HT1080 (cell line): ENCODE data around the gene FOXP3. TPM values are rescaled to one million over a fixed set of nuclear protein-coding genes. Genes with fewer than 3 reads are reported as not detected.
A peak's percentile ranks its signal among the peaks of the same experiment; 100 is the strongest.

Source experiments
- DNase-seq: peaks from one replicate; pipeline ENCODE4 v3.0.0-alpha.2; 2015; ENCODE audit warnings: low read depth
- total RNA-seq: library from RNA; depleted of rRNA; stranded (reverse); fragments of >200 nt; shearing (Covaris generic); gene quantifications from 2 replicates; pipeline ENCODE4 v1.2.3, GENCODE V29; 2014

FOXP3 gene
- total RNA-seq, 1 experiment from 2014 or later = not detected

DNA sequence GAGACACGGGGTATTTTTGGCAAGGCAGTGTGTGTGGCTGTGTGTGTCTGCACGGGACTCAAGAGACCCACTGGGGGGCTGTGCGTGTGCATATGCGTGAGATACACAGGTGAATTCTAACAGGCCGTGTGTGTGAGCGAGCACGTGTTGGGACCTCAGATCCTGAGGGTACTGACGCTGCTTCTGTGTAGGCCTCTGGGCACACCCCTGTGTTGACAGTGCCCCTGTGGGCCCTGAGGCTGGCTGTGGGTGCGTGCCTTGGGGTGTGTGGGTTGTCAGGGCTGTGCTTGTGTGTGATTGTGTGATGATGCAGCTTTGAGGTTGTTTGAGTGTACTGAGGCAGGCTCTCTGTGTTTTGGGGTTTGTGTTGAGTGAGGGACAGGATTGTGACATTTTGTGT lies 13.9 kb downstream of the FOXP3 start:
- DNase-seq = no peak

DNA sequence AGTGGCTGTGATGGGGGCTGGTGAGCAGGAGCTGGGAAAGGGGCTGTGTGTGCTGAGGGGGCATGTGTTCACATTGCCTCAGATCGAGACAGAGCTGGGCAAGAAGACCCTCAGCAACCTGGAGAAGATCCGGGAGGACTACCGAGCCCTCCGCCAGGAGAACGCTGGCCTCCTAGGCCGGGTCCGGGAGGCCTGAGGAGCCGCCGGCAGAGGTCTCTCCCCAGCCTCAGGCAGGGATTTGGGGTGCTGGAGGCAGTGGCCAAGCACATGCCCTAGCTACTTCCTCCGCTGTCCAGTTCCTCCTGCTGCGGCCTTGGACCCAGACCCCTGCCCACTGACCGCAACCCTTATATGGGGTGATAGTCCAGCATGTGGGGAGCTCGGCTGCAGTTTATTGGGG lies 14.4 kb downstream of the FOXP3 start:
- DNase-seq = no peak

DNA sequence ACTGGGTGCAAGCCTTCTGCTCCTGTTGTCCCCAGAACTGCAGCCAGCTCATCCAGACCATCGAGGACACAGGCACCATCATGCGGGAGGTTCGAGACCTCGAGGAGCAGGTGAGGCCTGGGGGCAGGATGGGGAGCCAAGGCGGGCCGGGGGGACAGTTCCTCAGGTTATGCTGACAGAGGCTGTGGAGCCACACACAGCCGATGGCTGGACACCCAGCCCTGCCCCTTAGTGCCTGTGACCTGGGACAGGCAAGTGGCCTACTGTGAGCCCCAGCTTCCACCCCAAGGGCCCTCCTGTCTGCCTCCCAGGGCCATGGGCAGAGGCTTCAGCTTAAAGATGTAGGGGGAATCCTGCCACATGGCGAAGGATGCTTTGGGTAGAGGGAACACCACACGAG lies 14.9 kb downstream of the FOXP3 start:
- DNase-seq = no peak

DNA sequence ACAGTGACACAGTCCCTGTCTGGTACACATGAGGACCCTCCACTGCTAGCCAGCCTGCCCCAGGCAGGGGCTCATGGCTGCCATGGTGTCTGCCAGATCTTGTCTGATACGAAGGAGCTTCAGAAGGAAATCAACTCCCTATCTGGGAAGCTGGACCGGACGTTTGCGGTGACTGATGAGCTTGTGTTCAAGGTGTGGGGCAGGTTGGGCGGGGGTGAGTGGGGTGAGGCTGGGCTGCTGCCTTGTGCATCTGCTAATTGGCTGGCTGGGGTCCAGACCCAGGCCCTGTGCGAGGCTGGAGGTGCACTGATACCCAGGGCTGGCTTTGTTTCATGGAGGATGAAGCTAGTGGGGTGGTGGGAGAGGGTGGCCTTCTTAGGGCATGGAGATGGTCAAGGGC lies 15.4 kb downstream of the FOXP3 start:
- DNase-seq = no peak

DNA sequence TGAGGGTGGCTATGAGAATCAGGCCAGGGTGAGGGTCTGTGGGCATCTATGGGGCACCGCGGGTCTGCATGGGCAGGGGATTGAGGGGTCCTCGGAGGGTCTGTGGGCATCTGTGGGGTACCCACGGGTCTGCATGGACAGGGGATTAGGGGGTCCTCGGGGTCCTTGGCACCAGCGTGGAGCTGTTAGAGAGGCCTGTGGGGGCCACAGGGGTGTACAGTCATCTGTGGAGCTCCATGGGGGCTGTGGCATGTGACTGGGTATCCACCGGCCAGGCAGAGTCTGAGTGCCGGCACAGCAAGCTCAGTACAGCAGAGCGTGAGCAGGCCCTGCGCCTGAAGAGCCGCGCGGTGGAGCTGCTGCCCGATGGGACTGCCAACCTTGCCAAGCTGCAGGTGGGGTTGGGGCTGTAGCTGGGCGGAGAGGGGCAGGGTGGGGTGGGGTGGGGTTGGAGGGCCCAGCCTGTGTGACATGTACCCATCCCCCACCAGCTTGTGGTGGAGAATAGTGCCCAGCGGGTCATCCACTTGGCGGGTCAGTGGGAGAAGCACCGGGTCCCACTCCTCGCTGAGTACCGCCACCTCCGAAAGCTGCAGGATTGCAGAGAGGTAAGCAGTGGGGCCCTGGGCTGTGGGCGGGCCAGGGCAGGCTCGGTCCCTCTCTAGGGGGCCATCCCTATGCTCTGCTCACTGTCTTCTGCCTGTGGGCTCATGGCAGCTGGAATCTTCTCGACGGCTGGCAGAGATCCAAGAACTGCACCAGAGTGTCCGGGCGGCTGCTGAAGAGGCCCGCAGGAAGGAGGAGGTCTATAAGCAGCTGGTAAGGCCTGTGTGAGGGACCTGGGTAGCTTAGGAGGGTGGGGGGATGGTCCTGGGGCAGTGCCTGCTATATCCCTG lies 16.3 kb downstream of the FOXP3 start:
- DNase-seq = no peak

DNA sequence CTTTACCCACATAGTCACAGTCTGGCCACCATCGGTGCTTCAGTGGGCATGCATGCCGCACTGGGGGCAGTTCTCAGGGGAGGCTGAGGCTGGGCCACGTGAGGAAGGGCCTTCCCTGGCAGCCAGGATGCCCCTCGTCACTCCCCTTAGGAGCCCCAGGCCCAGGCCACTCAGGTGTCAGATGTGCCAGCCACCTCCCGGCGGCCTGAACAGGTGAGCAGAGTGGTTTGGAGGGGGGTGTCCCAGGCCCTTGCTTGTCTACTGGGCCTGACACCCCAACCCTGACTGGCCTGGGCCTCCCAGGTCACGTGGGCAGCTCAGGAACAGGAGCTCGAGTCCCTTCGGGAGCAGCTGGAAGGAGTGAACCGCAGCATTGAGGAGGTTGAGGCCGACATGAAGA lies 17.2 kb downstream of the FOXP3 start:
- DNase-seq = no peak

DNA sequence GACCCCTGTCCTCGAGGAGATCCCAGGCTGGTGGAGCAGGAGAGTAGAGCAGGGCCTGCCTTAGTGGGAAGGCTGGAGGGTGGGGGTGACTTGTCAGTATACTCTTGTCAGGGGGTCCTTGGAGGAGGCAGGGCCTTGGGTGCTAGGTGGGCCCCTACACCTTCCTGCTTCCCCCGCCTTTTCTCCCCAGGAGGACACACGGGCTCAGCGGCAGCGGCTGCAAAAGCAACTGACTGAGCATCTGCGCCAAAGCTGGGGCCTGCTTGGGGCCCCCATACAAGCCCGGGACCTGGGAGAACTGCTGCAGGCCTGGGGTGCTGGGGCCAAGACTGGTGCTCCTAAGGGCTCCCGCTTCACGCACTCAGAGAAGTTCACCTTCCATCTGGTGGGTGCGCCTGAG lies 18.0 kb downstream of the FOXP3 start:
- no peak for DNase-seq

DNA sequence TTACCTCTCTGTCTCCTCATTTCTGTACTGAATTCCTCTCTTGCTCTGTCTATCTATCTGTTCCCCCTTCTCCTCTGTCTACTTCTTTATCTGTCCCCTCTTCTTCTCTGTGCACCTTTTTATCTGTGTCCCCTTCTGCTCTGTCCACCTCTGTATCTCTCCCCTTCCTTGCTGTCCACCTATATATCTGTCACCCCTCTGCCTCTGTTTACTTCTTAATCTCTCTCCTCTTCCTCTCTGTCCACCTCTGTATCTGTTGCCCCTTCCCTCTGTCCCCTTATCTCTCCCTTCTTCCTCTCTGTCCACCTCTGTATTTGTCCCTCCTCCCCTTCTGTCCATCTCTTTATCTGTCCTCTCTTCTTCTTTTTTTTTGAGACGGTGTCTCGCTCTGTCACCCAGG lies 20.3 kb downstream of the FOXP3 start:
- no peak for DNase-seq

DNA sequence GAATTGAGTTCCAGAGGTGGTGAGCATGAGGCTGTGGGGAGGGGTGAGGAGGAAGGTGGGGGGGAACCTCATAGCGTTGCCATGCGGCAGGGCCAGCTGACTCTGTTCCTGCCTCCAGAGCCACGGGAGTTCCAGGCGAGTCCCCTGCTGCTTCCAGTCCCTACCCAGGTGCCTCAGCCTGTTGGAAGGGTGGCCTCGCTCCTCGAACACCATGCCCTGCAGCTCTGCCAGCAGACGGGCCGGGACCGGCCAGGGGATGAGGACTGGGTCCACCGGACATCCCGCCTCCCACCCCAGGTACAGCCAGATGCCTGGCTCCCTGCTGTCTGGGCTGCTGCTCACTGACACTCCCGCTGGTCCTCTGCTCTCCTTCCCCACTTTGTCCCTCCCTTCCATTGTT lies 21.3 kb downstream of the FOXP3 start:
- DNase-seq = no peak

DNA sequence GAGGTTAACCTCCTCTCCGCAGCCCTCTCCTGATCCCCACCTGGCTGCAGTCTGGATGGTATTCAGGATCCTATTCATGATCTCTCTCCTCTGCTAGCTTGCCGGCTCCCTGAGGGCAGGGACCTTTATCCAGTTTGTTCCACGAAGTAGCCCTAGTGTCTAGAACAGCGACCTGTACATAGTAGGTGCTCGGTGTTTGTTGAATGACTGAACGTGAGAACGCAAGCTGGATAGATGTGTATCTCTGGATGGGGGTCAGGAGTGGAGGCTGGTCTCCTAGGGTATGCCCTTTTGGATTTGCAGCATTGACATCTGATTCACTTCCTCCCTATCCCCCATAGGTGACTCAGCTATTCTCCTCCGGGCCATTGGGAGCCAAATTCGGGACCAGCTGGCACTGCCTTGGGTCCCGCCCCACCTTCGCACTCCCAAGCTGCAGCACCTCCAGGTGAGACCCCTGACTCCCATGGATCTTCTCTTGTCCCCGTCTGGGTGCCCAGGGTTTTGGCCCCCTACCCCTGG lies 21.9 kb downstream of the FOXP3 start:
- DNase-seq = peak; percentile 13

DNA sequence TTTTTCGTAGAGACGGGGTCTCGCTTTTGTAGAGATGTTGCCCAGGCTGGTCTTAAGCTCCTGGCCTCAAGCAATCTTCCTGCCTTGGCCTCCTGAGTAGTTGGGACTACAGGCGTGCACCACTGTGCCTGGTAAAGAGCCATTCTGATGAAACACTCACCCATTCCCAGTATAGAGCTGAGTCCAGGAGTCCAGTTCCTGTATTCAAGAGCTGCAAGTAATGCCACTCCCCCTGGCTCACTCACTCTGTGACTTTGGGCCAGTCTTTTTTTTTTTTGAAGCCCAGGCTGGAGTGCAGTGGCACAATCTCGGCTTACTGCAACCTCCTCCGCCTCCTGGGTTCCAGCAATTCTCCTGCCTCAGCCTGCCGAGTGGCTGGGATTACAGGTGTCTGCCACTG lies 25.8 kb downstream of the FOXP3 start:
- DNase-seq = no peak

DNA sequence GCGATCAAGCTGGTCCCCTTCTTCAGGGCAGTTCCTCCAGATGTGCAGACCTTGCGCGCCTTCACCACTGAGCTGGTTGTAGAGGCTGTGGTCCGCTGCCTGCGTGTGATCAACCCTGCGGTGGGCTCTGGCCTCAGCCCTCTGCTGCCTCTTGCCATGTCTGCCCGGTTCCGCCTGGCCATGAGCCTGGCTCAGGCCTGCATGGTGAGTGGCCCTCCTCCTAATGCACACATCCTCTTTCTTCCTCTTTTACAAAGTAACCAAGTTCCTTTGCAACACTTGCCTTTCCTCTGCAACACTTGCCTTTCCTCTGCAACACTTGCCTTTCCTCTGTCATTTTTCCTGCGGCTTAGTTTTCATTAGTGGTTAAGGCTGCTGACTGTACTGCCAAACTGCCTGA lies 27.4 kb downstream of the FOXP3 start:
- DNase-seq = no peak

DNA sequence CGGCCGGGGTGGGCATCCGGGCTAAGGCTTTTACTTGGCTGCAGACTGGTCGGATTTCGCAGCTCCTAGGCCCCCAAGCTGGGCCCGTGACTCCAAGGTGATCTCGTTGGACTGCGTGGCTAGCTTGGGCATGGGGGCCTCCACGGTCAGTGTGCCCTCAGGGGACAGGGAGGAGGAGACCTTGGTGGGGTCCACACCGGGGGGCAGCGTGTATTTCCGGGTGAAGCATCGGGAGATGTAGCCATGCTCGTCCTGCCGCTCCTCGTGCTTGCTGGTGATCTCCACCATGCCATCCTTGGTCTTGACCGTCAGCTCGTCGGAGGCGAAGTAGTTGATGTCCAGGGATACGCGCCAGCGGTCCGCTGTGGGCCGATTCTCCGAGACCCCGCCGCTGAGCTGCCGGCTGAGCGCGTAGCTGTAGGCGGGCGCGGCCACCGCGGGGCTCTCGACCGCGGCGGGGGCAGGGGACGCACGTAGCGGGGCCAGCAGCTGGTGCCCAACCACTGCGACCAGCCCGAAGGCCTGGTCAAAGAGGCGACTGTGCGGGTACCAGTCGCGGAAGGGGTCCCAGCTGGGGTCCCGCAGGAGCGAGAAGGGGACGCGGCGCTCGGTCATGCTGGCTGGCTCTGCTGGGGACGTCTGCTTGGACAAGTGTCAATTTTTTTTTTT lies 30.5 kb downstream of the FOXP3 start:
- no peak for DNase-seq

DNA sequence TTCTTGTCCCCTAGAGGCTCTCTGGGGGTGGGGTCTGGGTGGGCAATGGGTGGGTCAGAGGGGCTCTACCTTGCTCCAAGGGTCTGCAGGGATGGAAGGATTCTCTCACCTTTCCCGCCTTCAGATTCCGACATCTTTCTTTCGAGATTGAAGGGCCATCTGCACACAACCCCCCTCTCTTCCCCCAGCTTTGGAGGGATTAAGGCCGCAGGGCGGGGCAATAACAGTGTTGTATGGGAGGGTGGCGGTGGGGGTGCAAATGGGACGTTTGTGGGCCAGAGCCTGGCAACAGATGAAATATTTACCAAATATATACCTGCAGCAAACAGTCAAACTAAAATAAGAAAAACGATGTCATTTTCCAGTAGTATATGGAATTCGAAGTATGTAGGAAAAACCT lies 31.3 kb downstream of the FOXP3 start, which contains the start of gene CACNA1F:
Gene CACNA1F, minus strand, starts transcription at position 165 of the 400 bp plus-strand sequence. Its CDS starts 31 bp downstream, at position 134.
- no peak for DNase-seq

DNA sequence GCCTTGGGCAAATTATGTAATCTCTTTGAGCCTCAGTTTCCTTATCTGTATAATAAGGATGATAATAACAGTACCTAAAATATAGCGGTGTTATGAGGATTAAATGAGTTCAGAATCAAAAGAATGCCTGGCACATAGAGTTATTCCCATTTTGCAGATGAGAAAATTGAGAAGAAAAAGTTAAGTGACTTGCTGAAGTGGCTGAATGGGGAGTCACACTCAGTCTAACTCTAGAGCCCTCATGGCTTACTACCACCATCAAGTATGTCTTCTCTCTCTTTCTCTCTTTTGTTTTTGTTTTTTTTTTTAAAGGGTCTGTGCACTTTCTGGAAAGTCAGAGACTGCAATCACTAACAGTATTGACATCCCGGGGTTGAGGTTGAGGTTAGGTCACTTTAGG lies 32.0 kb downstream of the FOXP3 start:
- no peak for DNase-seq

DNA sequence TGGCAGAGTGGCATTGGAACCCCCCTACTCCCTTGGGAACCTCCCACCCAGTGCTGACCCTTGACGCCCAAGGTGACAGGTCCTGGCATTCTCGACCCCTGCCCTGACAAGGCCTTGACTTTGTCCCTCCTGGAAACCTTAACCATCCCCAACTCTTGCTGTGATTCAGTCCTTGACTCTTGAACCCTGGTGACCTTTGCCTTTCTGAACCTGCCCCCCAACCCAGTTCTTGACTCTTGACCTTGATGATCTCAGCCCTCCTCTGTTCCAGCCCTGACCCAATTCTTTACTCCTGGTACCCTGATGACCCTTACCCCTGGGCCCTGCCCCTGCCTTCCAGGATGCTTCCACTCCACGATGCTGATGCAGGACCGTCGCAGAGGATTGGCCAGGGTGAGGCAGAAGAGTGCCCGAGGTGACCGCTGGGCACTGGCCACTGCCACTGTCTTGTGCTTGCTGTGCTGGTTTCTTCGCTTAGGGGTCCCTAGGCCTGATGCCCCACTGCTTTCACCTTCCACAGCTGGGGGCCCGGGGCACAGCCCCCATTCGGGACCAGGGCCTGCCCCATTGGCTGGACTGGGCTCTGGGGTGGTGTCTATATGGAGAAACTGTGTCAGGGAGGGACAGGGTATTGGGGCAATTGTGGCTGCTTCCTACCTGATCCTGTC lies 33.0 kb downstream of the FOXP3 start:
- no peak for DNase-seq

DNA sequence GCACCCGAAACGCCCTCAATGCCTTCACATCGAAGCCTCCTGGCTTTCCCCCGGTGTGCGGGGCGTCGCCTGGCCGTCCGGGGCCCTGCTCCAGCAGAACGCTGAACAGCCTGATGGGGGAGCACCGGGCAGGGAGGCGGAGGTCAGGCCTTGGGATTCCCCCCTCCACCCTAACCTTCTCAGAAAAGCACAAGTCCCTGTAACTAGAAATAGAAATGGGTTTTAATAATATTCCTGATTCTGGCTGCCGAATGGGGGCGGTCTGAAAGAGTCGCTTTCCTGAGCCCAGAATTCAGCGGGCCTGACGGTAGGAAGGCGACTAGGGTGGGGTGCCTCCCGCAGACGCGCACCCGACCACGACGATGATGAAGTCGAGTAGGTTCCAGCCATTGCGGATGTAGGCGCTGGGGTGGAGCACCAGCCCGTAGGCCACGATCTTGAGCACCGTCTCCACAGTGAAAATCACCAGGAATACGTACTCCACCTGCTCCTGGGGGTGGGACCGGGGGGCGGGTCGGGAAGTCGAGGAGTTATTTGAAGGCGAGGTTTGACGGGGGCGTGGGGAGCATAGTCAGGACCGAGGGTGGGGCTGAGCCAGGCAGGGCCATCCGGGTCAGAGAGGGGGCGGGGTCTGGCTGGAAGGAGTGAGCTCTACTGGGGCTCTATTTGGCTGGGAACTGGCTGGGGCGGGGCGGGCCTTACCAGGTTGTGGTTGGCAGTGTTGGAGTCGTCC lies 33.8 kb downstream of the FOXP3 start:
- no peak for DNase-seq

DNA sequence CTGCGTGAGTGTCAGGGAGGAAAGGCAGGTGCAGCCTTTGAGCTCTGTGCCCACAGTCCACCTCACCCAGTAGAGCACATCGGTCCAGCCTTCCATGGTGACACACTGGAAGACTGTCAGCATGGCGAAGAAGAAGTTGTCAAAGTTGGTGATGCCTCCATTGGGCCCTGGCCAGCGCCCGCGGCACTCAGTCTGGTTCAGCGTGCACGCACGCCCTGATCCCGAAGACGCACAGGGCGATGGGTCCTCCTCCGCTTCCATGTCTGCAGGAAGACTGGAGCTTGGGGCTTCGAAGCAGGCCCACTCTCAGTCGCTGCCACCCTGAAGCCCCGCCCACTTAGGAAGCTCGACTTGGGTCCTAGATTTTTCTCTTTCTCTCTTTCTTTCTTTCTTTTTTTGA lies 36.3 kb downstream of the FOXP3 start:
- DNase-seq = no peak

DNA sequence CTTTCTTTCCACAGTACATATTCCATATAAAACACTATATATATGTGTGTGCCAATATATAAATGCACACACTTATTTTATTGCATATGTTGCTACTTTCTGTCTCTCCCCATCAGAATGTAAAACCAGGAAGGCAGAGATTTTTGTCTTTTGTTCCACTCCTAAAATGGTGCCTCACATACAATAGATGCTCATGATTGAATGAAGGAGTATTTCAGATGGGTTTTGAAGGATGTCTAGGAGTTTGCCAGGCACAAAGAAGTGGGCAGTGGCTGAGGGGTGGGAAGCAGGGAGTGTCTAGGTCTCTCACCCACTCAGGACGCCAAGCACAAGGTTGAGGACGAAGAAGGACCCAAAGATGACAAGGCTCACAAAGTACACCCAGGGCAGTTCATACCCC lies 36.8 kb downstream of the FOXP3 start:
- DNase-seq = no peak

DNA sequence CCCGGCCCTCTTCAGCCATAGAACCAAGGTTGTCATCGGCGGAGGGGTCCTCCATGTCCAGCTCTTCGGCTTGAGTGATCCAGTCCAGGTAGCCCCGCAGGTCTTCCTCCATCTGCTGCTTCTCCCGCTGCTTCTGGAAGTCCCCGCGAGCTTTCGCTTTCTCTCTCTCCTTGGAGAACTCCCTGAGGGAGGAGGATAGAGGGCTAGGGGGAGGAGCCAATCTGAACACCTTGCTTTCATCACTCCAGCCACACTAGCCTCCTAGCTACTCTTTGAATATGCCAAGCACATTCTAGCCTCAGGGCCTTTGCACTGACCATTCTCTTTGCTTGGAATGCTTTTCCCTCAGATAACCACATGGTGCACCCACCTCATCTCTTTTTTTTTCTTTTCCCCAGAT lies 37.6 kb downstream of the FOXP3 start:
- DNase-seq = no peak

DNA sequence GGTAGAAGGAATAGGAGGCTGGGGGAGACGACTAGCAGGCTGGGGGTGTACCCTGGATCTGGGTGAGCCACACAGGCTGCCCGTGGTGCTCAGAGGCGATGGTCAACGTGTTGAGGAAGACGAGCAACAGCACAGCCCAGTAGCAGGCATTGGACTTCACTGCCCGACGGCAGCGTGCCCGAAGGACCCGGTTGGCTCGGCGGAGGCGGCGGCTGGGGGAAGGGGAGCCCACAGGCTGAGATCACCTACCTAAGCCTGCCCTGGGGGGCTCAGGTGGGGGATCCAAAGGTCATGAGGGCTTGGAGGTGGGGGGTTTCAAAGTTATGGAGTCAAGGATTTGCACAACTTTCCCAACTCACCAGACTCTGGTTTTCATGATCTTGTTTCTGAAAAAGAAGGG lies 38.7 kb downstream of the FOXP3 start:
- DNase-seq = no peak
